H1 (cell line): ENCODE results near the gene SAFB. TPM values are rescaled to one million over a fixed set of nuclear protein-coding genes. Genes with fewer than 3 reads are reported as not detected.

Experiments used
- CTCF ChIA-PET: fragments of 300-600 bp; sonication (Branson Sonifier 250); formaldehyde crosslinking; loops from one replicate; lab custom pipeline; 2021; ENCODE audit not compliant: partially characterized antibody; lab: Charles Lee
- POLR2A ChIA-PET: fragments of 300-600 bp; sonication (Branson Sonifier 250); formaldehyde crosslinking; loops from one replicate; lab custom pipeline; 2021; ENCODE audit warnings: inconsistent platforms; ENCODE audit not compliant: partially characterized antibody; lab: Charles Lee
- DNase-seq, 2 experiments: peaks; one replicate each; pipeline versions ENCODE4 v3.0.0 to v3.0.0-alpha.2; 2010 to 2022; ENCODE audit warnings: low spot score in 2 of 2, low read depth in 1 of 2, mixed read lengths in 1 of 2
- FAIRE-seq: peaks from 2 replicates; lab custom pipeline; 2011; peaks lifted over from hg19 to GRCh38; lab: Jason Lieb, UNC
- H2AFZ ChIP-seq: 2 replicates; pipeline ENCODE4 v1.8.1; 2012; ENCODE audit warnings: low read length, inconsistent platforms
- H2AK5ac ChIP-seq: 2 replicates; pipeline ENCODE4 v1.6.1; 2013; ENCODE audit warnings: low read depth, low read length
- H2BK120ac ChIP-seq: replicated peaks from 2 replicates; pipeline ENCODE3; 2013; ENCODE audit warnings: low read depth, low read length, inconsistent platforms
- H2BK12ac ChIP-seq: 2 replicates; pipeline ENCODE4 v1.6.1; 2013; ENCODE audit warnings: low read depth, low read length
- H2BK15ac ChIP-seq: 2 replicates; pipeline ENCODE4 v1.6.1; 2013; ENCODE audit warnings: low read length
- H2BK20ac ChIP-seq: 2 replicates; pipeline ENCODE4 v1.6.1; 2013; ENCODE audit warnings: low read length
- H2BK5ac ChIP-seq: 2 replicates; pipeline ENCODE4 v1.6.1; 2013; ENCODE audit warnings: low read depth, low read length
- H3K14ac ChIP-seq: 2 replicates; pipeline ENCODE4 v1.6.1; 2013; ENCODE audit warnings: inconsistent platforms; ENCODE audit not compliant: insufficient read length
- H3K18ac ChIP-seq: 2 replicates; pipeline ENCODE4 v1.6.1; 2013; ENCODE audit warnings: low read length; ENCODE audit errors: extremely low read depth
- H3K23ac ChIP-seq: 2 replicates; pipeline ENCODE4 v1.6.1; 2013; ENCODE audit warnings: inconsistent platforms; ENCODE audit not compliant: insufficient read length
- H3K23me2 ChIP-seq: 2 replicates; pipeline ENCODE4 v1.6.1; 2013; ENCODE audit warnings: low read depth, low read length
- H3K27ac ChIP-seq: 2 replicates; pipeline ENCODE4 v1.6.1; 2011; ENCODE audit warnings: low read depth, low read length, inconsistent platforms
- H3K27me3 ChIP-seq, 4 experiments: replicated peaks in 1 of 4; 1 replicate in 1 of 4; 2 replicates in 3 of 4; pipeline versions ENCODE4 v1.6.1 to v1.8.1; 2011 to 2013; ENCODE audit warnings: low read length in 3 of 4, mild to moderate bottlenecking in 3 of 4, inconsistent platforms in 2 of 4, mixed read lengths in 2 of 4, moderate library complexity in 1 of 4; ENCODE audit not compliant: control insufficient read depth in 3 of 4, insufficient read depth in 3 of 4; ENCODE audit errors: extremely low read depth in 1 of 4
- H3K36me3 ChIP-seq, 4 experiments: 2 replicates each; pipeline versions ENCODE4 v1.6.1 to v1.8.1; 2011 to 2013; ENCODE audit warnings: mild to moderate bottlenecking in 4 of 4, low read length in 3 of 4, moderate library complexity in 2 of 4, control low read depth in 1 of 4, inconsistent platforms in 1 of 4; ENCODE audit not compliant: insufficient read depth in 4 of 4, control insufficient read depth in 2 of 4
- H3K4ac ChIP-seq: replicated peaks from 2 replicates; pipeline ENCODE3; 2013; ENCODE audit warnings: low read length, low read depth, mixed read lengths, inconsistent platforms; ENCODE audit not compliant: insufficient read length
- H3K4me1 ChIP-seq, 4 experiments: replicated peaks in 1 of 4; 1 replicate in 1 of 4; 2 replicates in 3 of 4; pipeline versions ENCODE4 v1.6.1 to v1.8.1; 2011 to 2013; ENCODE audit warnings: low read length in 3 of 4, inconsistent platforms in 2 of 4, mixed read lengths in 1 of 4; ENCODE audit not compliant: insufficient read depth in 4 of 4, control insufficient read depth in 3 of 4
- H3K4me2 ChIP-seq, 2 experiments: 2 replicates each; pipeline versions ENCODE4 v1.6.1 to v1.8.1; 2011 to 2013; ENCODE audit warnings: low read depth in 2 of 2, low read length in 2 of 2, control low read depth in 1 of 2, inconsistent platforms in 1 of 2, mild to moderate bottlenecking in 1 of 2; ENCODE audit not compliant: insufficient read depth in 1 of 2
- H3K4me3 ChIP-seq, 4 experiments: fragments of 200-600, 300-600 bp in 1 of 4; sonication (generic), shearing (Covaris generic), sonication (Bioruptor Twin) in 1 of 4; 2 replicates each; pipeline versions ENCODE4 v1.5.1 to v1.8.1; 2011 to 2016; ENCODE audit warnings: low read length in 4 of 4, low read depth in 3 of 4, control low read depth in 2 of 4, inconsistent platforms in 2 of 4, mild to moderate bottlenecking in 2 of 4, mixed read lengths in 1 of 4, moderate library complexity in 1 of 4; ENCODE audit not compliant: insufficient read depth in 2 of 4; ENCODE audit errors: extremely low read depth in 1 of 4
- H3K56ac ChIP-seq: replicated peaks from 2 replicates; pipeline ENCODE3; 2013; ENCODE audit warnings: low read depth, mild to moderate bottlenecking, mixed read lengths, low read length, inconsistent platforms; ENCODE audit not compliant: insufficient read length
- H3K79me1 ChIP-seq: 2 replicates; pipeline ENCODE4 v1.6.1; 2013; ENCODE audit warnings: low read depth, low read length, control low read depth
- H3K79me2 ChIP-seq, 2 experiments: 2 replicates each; pipeline versions ENCODE4 v1.6.1 to v1.8.1; 2012 to 2013; ENCODE audit warnings: low read length in 2 of 2, mild to moderate bottlenecking in 2 of 2, inconsistent platforms in 1 of 2; ENCODE audit not compliant: insufficient read depth in 2 of 2, control insufficient read depth in 1 of 2
- H3K9ac ChIP-seq, 4 experiments: replicated peaks in 1 of 4; 1 replicate in 1 of 4; 2 replicates in 3 of 4; pipeline versions ENCODE4 v1.6.1 to v1.8.1; 2011 to 2013; ENCODE audit warnings: low read depth in 3 of 4, low read length in 3 of 4, control low read depth in 2 of 4, mild to moderate bottlenecking in 2 of 4, moderate library complexity in 2 of 4, inconsistent platforms in 1 of 4; ENCODE audit errors: extremely low read depth in 1 of 4
- H3K9me3 ChIP-seq, 2 experiments: 2 replicates each; pipeline versions ENCODE4 v1.6.1 to v1.8.1; 2012 to 2013; ENCODE audit warnings: mild to moderate bottlenecking in 2 of 2, moderate library complexity in 2 of 2, control low read depth in 1 of 2, inconsistent platforms in 1 of 2, low read depth in 1 of 2, low read length in 1 of 2, mixed read lengths in 1 of 2; ENCODE audit not compliant: insufficient read depth in 2 of 2
- H4K20me1 ChIP-seq, 2 experiments: replicated peaks in 1 of 2; 2 replicates each; pipeline versions ENCODE3 to v1.8.1; 2011 to 2013; ENCODE audit warnings: inconsistent platforms in 2 of 2, low read length in 2 of 2, mild to moderate bottlenecking in 1 of 2; ENCODE audit not compliant: insufficient read depth in 2 of 2, control insufficient read depth in 1 of 2
- H4K5ac ChIP-seq: 2 replicates; pipeline ENCODE4 v1.6.1; 2013; ENCODE audit warnings: low read length, low read depth, mixed read lengths, inconsistent platforms; ENCODE audit not compliant: insufficient read length
- H4K8ac ChIP-seq: 2 replicates; pipeline ENCODE4 v1.8.0; 2013; ENCODE audit warnings: mild to moderate bottlenecking, moderate library complexity, low read length, inconsistent platforms; ENCODE audit not compliant: insufficient read depth; ENCODE audit errors: extremely low read depth
- H4K91ac ChIP-seq: replicated peaks from 2 replicates; pipeline ENCODE3; 2013; ENCODE audit warnings: low read length, mixed read lengths, inconsistent platforms; ENCODE audit not compliant: insufficient read length
- CHD1 ChIP-seq: IDR thresholded peaks from 2 replicates; pipeline ENCODE4 v1.6.1; 2012; ENCODE audit warnings: low read depth, low read length, improper control_type of control experiment
- POLR2A ChIP-seq, 2 experiments: IDR thresholded peaks; 1 replicate in 1 of 2; 2 replicates in 1 of 2; pipeline ENCODE4 v1.6.1; 2011; ENCODE audit warnings: low read depth in 2 of 2, low read length in 2 of 2, mild to moderate bottlenecking in 2 of 2; ENCODE audit errors: control extremely low read depth in 1 of 2
- WGBS, 2 experiments: shearing (Covaris generic) in 1 of 2; methylation state at CpG; one replicate each; pipeline versions ENCODE4 v1.1.6 to v1.1.7; 2013 to 2015; ENCODE audit warnings: low lambda C conversion rate in 2 of 2, mixed read lengths in 2 of 2, inconsistent platforms in 1 of 2, low coverage in 1 of 2, missing lambda C conversion rate in 1 of 2; ENCODE audit not compliant: insufficient replicate concordance in 2 of 2, insufficient coverage in 1 of 2, insufficient read length in 1 of 2; ENCODE audit errors: extremely low coverage in 1 of 2, missing lambda C conversion rate in 1 of 2; 5-methylcytosine and 5-hydroxymethylcytosine counted together
- polyA plus RNA-seq, 7 experiments: library from polyadenylated mRNA; depleted of rRNA in 3 of 7; stranded (reverse) in 5 of 7; unstranded in 2 of 7; fragments of >200 nt in 5 of 7; fragments of 200-250 nt in 2 of 7; gene quantifications; 1 replicate in 5 of 7; 2 replicates in 1 of 7; 4 replicates in 1 of 7; pipeline versions ENCODE4 v1.2.1 to v1.2.3, GENCODE V29; 2011 to 2013; ENCODE audit warnings: missing spikeins in 2 of 7, mixed read lengths in 2 of 7
- total RNA-seq: library from RNA; stranded (reverse); fragmentation: NEBNext Ultra II Directional; extraction: Animal tissue kit (Norgen Biotek cat#: 25700); gene quantifications from 2 replicates; pipeline ENCODE4 v1.2.1, GENCODE V29; 2021

Gene SAFB
- total and polyA plus RNA-seq, 2 of the 8 experiments (the other 6 are each of a cell fraction or from before 2014, with no cell fraction given): 27.0 to 110 TPM

DNA sequence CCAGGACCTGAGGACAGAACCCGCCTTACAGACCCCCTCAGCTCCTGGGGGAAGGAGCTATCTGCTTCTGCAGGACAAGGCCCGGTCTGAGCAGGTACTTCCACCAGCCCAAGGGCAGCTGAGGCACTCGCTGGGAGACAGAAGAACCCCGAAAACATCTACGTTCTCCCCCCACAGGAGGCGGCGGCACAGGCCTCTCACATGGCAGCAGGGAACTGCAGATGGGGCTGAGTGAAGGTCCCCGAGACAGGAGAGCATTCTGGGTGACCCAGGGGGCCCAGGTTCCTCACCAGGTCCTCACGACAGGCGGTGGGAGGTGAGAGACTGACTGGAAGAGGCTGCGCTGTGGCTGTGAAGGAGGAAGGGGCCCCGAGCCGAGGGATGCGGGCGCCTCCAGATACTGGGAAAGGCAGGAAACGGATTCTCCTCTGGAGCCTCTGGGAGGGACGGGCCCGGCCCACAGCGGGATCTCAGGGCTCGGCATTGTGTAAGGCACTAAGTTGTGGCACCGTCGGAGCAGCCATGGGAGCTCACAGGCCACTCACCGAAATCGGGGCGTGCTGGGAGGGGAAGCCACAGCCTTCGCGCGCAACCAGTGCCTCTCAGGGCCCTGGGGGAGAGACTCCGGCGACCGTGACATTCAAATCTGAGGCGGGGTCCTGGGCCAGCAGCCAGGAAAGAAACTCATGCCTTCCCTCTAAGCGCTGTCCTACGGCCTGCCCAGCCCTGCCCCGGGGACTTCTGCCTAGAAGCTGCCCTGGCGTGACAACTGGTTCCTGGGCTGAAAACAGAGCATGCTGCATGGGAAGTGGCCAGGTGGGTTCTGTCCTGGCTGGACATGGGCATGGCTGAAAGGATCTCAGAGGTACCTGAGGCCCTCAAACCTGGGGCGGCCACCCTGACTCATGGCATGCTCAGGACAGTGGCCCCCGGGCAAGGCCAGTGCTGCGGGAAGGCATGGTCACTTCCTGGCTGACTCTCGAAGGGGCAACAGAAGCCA lies 81.2 kb downstream of the SAFB start:
- FAIRE-seq (no peak), DNase-seq (no peak)
- no peak overlapping the region for H2AFZ ChIP-seq
- H3K9ac ChIP-seq: no peak overlapping the region
- WGBS, 2 experiments: 94% methylated on average over 38 of the region's 40 CpGs; no CpG with 5 or more reads in 1 of the 2 experiments
- no peak overlapping the region for H2BK120ac ChIP-seq
- H3K4ac ChIP-seq: no peak overlapping the region
- no peak overlapping the region for H2BK12ac ChIP-seq
- no peak overlapping the region for H4K5ac ChIP-seq
- no peak overlapping the region for H3K23ac ChIP-seq
- peak overlapping the region; percentile 68 for H4K8ac ChIP-seq
- H3K9me3 ChIP-seq: peaks cover 0 to 9% of the 10 kb centered on the region in 2 experiments; a peak in 1 of 4 replicates
- H3K14ac ChIP-seq: no peak overlapping the region
- no peaks in the 10 kb centered on the region for H3K4me1 ChIP-seq
- H3K23me2 ChIP-seq: no peaks in the 10 kb centered on the region; the same call in 1 of the 2 replicates
- no peaks in the 10 kb centered on the region for H3K79me2 ChIP-seq
- no peak overlapping the region for H3K4me2 ChIP-seq
- H3K18ac ChIP-seq: no peak overlapping the region
- no peak overlapping the region for H3K56ac ChIP-seq
- CTCF ChIA-PET: interaction anchor here (0.6 to 1.7 kb wide), 3 partner anchors 17 to 234 kb away, joined by 3 to 5 read pairs (median 3); no protein-coding TSS in a partner anchor
- no peaks in the 10 kb centered on the region for H3K27me3 ChIP-seq
- H4K91ac ChIP-seq: no peak overlapping the region
- POLR2A ChIA-PET: interaction anchor here (0.6 to 22.4 kb wide), 6 partner anchors 9 to 80 kb away, joined by 3 to 620 read pairs (median 5); partner anchors contain the start of genes PRR22 and RPL36
- no peak overlapping the region for H3K4me3 ChIP-seq
- no peaks in the 10 kb centered on the region; the same call in 1 of the 2 replicates for H3K79me1 ChIP-seq
- no peak overlapping the region; the same call in 1 of the 2 replicates for H2BK5ac ChIP-seq
- no peak overlapping the region for H2BK15ac ChIP-seq
- H3K27ac ChIP-seq: no peak overlapping the region
- peaks cover 6 to 10% of the 10 kb centered on the region in 2 experiments for H4K20me1 ChIP-seq
- peaks cover 34 to 77% (median 65%) of the 10 kb centered on the region in 4 experiments for H3K36me3 ChIP-seq
- H2AK5ac ChIP-seq: no peak overlapping the region
- TF ChIP-seq CHD1 (no peak), POLR2A (IDR thresholded peaks at IDR 0.05; ENCODE audit: control extremely low read depth in 1 of 2, low read depth in 2 of 2, low read length in 2 of 2) (peak in 1 of 2 experiments; percentile 45; a peak in 1 of 3 replicates)
- TF ChIP-seq, all 59 proteins: peak for 1
- H2BK20ac ChIP-seq: no peak overlapping the region
